NT2/D1 (cell line): ENCODE data around the gene SHFL.

Source experiments
- SUZ12 ChIP-seq: IDR thresholded peaks from 2 replicates; pipeline ENCODE4 v1.6.1; 2011; ENCODE audit not compliant: insufficient read length, insufficient read depth; ENCODE audit errors: extremely low read depth
- YY1 ChIP-seq: IDR thresholded peaks from 2 replicates; pipeline ENCODE4 v1.6.1; 2011; ENCODE audit not compliant: insufficient read length, insufficient read depth
- ZNF274 ChIP-seq: IDR thresholded peaks from 2 replicates; pipeline ENCODE4 v1.6.1; 2011; ENCODE audit warnings: mild to moderate bottlenecking, low read depth, low read length

- TF ChIP-seq YY1 (no peak), ZNF274 (no peak), SUZ12 (no peak)
Measured at GRCh38 chr19:10141973-10142372, 55.9 kb downstream of the SHFL start.
